Right lobe of liver (tissue), 6 donors: Measurements from ENCODE around the gene LIG3. TPM values are rescaled to one million over a fixed set of nuclear protein-coding genes. Genes with fewer than 3 reads are reported as not detected.
A peak's percentile ranks its signal among the peaks of the same experiment; 100 is the strongest.

Source experiments
- ATAC-seq, 4 donors: fragments of 200-7000 bp; cut with Tn5 transposase; one replicate each; pipeline ENCODE4 v1.9.1; 2020; ENCODE audit warnings: mild to moderate bottlenecking in 4 of 4, moderate library complexity in 4 of 4
- DNase-seq, 3 donors: peaks; one replicate each; pipeline ENCODE4 v3.0.0-alpha.2; 2020
- H3K27ac ChIP-seq, 3 donors: fragments of 200-600 bp; one replicate each; pipeline ENCODE4 v1.8.0; 2022
- H3K27me3 ChIP-seq, 2 donors: fragments of 200-600 bp; one replicate each; pipeline ENCODE4 v1.8.0; 2022
- H3K36me3 ChIP-seq, 4 donors: fragments of 200-600 bp; sonication (generic) in 1 of 4; one replicate each; pipeline versions ENCODE4 v1.5.1 to v1.8.0; 2017 to 2022; ENCODE audit warnings: control low read depth in 1 of 4
- H3K4me1 ChIP-seq, 4 donors: fragments of 200-600 bp; sonication (generic) in 1 of 4; one replicate each; pipeline versions ENCODE4 v1.5.1 to v1.8.0; 2017 to 2022; ENCODE audit warnings: control low read depth in 1 of 4
- H3K4me3 ChIP-seq, 3 donors: fragments of 200-600 bp; one replicate each; pipeline ENCODE4 v1.8.0; 2022
- H3K9me3 ChIP-seq, 4 donors: fragments of 200-600 bp; sonication (generic) in 1 of 4; one replicate each; pipeline versions ENCODE4 v1.5.1 to v1.8.0; 2017 to 2022; ENCODE audit warnings: control low read depth in 1 of 4
- CTCF ChIP-seq, 4 donors: fragments of 200-600 bp in 3 of 4; fragments of 450-650 bp in 1 of 4; IDR thresholded peaks; one replicate each; pipeline versions ENCODE4 v1.5.1 to v1.8.0; 2016 to 2022; ENCODE audit warnings: antibody characterized with exemption in 4 of 4, mild to moderate bottlenecking in 2 of 4
- POLR2A ChIP-seq: fragments of 450-650 bp; IDR thresholded peaks from one replicate; pipeline ENCODE4 v1.6.1; 2017; ENCODE audit warnings: antibody characterized with exemption, mild to moderate bottlenecking
- WGBS: methylation state at CpG from one replicate; pipeline ENCODE4 v1.1.6; 2018; ENCODE audit warnings: low coverage, low lambda C conversion rate; ENCODE audit not compliant: insufficient coverage; ENCODE audit errors: missing lambda C conversion rate; 5-methylcytosine and 5-hydroxymethylcytosine counted together
- intact Hi-C, 2 donors: fragments of 100-400 bp; cut with DNase I; formaldehyde crosslinking; loops; one replicate each; pipeline versions ENCODE4 v1.11.2 to v1.14.1; 2022
- total RNA-seq, 6 experiments: library from RNA; depleted of rRNA in 2 of 6; stranded (reverse); fragments of >200 nt in 2 of 6; fragmentation: NEBNext Ultra II Directional in 3 of 6; extraction: Animal tissue kit (Norgen Biotek cat#: 25700) in 3 of 6; gene quantifications; one replicate each; pipeline versions ENCODE4 v1.1.0 to v1.2.4, GENCODE V29; 2016 to 2023
- donor health status: DM: no; HTN: yes; CAD: no.
- donor health status: DM: no; HTN: no; CAD: no.
- donor health status: DM: no; HTN: no; CAD: no.
- donor health status: DM: no; HTN: yes; CAD: no.
- donor health status: DM: no; HTN: yes; CAD: no.

The LIG3 gene
- total RNA-seq, 6 experiments from 2014 or later = 10.6 to 17.0 (median 12.2) TPM

GRCh38 chr17:35003778-35004177 lies 23.5 kb downstream of the LIG3 start:
- H3K27ac ChIP-seq = no peak overlapping the region
- no peak overlapping the region for H3K4me3 ChIP-seq
- TF ChIP-seq CTCF (IDR thresholded peaks at IDR 0.05) (no peak), POLR2A (no peak)
- no peak for DNase-seq
- H3K9me3 ChIP-seq = no peaks in the 10 kb centered on the region
- ATAC-seq = peak in 1 of 4 donors; percentile 4
- intact Hi-C loops = no loop called here
- H3K27me3 ChIP-seq = no peaks in the 10 kb centered on the region
- WGBS = 100% methylated on average over 1 of the region's 4 CpGs
- H3K36me3 ChIP-seq = peaks cover 0 to 6% (median under 1%) of the 10 kb centered on the region in 4 donors
- no peaks in the 10 kb centered on the region for H3K4me1 ChIP-seq

- no peaks in the 10 kb centered on the region for H3K27me3 ChIP-seq
- H3K4me1 ChIP-seq = no peaks in the 10 kb centered on the region
- no CpG with 5 or more reads among the region's 4 CpGs for WGBS
- intact Hi-C loops = no loop called here
- peaks cover 0 to 22% (median 6%) of the 10 kb centered on the region in 4 donors for H3K36me3 ChIP-seq
- DNase-seq = no peak
- H3K27ac ChIP-seq = no peak overlapping the region
- no peak overlapping the region for H3K4me3 ChIP-seq
- no peak for TF ChIP-seq POLR2A
- TF ChIP-seq CTCF (IDR thresholded peaks at IDR 0.05) = no peak
- no peak for ATAC-seq
- H3K9me3 ChIP-seq = no peaks in the 10 kb centered on the region
Measured at GRCh38 chr17:35006345-35006744, 26.0 kb downstream of the LIG3 start.

GRCh38 chr17:35006961-35007360 lies 26.6 kb downstream of the LIG3 start:
- H3K4me3 ChIP-seq = no peak overlapping the region
- H3K4me1 ChIP-seq = no peaks in the 10 kb centered on the region
- 43% methylated on average over 1 of the region's 1 CpG for WGBS
- DNase-seq (no peak), ATAC-seq (peak in 1 of 4 donors; percentile 41)
- no peak overlapping the region for H3K27ac ChIP-seq
- no peaks in the 10 kb centered on the region for H3K27me3 ChIP-seq
- no peaks in the 10 kb centered on the region for H3K9me3 ChIP-seq
- TF ChIP-seq POLR2A (no peak), CTCF (IDR thresholded peaks at IDR 0.05) (no peak)
- H3K36me3 ChIP-seq = peaks cover 0 to 29% (median 7%) of the 10 kb centered on the region in 4 donors
- intact Hi-C loops = no loop called here

DNA sequence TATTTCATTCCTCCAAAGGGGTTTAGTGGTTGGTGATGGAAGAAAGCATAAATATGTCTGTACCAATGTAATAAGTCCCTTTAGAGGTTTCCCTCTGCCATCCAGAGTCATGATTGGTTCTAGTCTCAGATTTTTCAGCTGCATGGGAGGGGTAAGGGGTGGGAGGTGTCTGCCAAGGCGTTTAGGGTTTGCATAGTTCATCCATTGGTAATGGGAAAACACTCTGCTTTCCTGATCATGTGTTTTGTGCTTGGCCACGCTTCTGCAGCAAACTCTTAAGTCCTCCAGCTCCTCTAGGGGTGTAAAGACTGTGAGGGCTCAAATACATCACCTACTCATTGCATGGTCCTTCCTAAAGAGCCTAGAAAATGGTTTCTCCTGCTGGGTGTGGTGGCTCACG lies 29.8 kb downstream of the LIG3 start:
- DNase-seq (no peak), ATAC-seq (no peak)
- 94% methylated on average over 3 of the region's 3 CpGs for WGBS
- Histone ChIP-seq H3K9me3 (no peaks in the 10 kb centered on the region), H3K4me3 (no peak overlapping the region), H3K4me1 (no peaks in the 10 kb centered on the region), H3K36me3 (peaks cover 0 to 58% (median 10%) of the 10 kb centered on the region in 4 donors), H3K27ac (no peak overlapping the region), H3K27me3 (no peaks in the 10 kb centered on the region)
- intact Hi-C loops = no loop called here
- TF ChIP-seq CTCF (IDR thresholded peaks at IDR 0.05) = no peak
- TF ChIP-seq POLR2A = no peak
